Subcutaneous adipose tissue (tissue), 4 donors: ENCODE results near the gene CCDC61. TPM values are rescaled to one million over a fixed set of nuclear protein-coding genes. Genes with fewer than 3 reads are reported as not detected.

Experiments
- total RNA-seq, 4 donors: library from RNA; depleted of rRNA; stranded (reverse); fragments of >200 nt; gene quantifications; one replicate each; pipeline ENCODE4 v1.1.0, GENCODE V29; 2016
- TF ChIP-seq, protein P1 (sequence below): fragments of 450-650 bp; IDR thresholded peaks from one replicate; pipeline ENCODE4 v1.5.1; 2016; ENCODE audit warnings: low read depth, mild to moderate bottlenecking, control low read depth, antibody characterized with exemption, moderate library complexity

CCDC61 gene
- total RNA-seq, 4 donors from 2014 or later, result 2.8 to 12.2 (median 4.5) TPM

DNA sequence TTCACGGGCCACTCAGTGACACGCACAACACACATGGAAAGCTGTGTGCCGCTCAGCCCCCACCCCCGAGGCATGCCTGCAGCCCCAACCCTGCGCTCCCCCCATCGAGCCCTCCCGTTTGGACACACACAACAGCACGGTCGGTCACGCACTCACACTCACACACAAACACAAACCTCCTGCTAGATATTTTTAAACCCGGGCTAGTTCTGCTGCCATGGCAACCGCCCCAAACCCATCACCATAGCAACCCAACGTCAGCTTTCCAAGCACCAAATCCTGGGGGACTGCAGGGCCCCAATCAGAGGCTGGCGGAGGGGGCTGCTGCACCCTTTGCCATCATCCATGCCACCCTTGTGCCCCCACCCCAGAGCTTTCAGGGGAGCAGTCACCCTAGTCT lies 19.1 kb upstream of the CCDC61 start:
- TF ChIP-seq, protein P1, sequence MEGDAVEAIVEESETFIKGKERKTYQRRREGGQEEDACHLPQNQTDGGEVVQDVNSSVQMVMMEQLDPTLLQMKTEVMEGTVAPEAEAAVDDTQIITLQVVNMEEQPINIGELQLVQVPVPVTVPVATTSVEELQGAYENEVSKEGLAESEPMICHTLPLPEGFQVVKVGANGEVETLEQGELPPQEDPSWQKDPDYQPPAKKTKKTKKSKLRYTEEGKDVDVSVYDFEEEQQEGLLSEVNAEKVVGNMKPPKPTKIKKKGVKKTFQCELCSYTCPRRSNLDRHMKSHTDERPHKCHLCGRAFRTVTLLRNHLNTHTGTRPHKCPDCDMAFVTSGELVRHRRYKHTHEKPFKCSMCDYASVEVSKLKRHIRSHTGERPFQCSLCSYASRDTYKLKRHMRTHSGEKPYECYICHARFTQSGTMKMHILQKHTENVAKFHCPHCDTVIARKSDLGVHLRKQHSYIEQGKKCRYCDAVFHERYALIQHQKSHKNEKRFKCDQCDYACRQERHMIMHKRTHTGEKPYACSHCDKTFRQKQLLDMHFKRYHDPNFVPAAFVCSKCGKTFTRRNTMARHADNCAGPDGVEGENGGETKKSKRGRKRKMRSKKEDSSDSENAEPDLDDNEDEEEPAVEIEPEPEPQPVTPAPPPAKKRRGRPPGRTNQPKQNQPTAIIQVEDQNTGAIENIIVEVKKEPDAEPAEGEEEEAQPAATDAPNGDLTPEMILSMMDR, result no peak

DNA sequence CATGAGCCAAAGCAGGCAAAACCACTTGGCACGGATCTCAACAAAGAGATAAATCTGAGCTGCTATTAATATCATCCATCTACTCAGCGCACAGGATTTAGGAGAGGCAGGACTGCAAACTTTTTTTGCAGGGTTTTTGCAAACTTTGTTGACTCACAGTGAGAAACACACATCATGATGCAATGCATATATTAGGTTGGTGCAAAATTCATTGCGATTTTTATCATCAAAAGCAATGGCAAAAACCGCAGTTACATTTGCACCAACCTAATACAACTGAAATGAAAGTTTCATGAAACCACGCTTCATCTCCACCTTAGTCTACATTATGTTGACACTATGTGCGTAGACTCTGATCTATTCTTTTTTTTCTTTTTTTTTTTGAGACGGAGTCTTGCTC lies 17.1 kb upstream of the CCDC61 start:
- TF ChIP-seq, protein P1, result no peak

DNA sequence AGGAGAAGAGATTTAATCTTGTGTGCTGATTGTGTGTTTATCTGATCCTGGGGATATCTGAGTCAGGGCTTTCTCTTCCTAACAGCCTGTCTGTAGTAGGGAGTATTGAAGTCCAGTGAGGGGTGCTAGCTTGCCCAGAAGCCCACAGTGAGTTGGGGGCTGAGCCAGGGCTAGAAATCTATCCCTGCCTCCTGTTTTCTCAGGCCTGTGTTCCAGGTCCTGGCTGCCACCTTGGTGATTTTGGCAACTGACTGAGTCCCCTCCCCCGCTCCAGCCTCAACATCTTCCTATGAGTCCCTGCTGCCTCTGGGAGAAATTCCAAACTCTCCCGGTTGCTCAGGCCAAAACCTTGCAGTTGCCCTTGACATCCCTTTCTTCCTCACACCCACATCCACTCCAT lies 13.9 kb upstream of the CCDC61 start:
- TF ChIP-seq, protein P1, result no peak

DNA sequence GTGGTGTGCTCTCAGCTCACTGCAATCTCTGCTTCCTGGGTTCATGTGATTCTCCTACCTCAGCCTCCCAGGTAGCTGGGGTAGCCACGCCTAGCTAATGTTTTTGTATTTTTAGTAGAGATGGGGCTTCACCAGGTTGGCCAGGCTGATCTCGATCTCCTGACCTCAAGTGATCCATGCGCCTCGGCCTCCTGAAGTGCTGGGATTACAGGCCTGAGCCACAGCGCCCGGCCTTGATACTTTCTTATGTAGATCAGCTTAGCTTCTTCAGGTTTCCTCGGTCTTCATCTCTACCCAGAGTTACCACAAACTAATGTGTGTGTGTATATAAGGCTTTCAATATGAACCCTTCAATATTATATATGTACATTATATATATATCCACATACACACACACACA lies 9.9 kb upstream of the CCDC61 start:
- TF ChIP-seq, protein P1, result no peak

DNA sequence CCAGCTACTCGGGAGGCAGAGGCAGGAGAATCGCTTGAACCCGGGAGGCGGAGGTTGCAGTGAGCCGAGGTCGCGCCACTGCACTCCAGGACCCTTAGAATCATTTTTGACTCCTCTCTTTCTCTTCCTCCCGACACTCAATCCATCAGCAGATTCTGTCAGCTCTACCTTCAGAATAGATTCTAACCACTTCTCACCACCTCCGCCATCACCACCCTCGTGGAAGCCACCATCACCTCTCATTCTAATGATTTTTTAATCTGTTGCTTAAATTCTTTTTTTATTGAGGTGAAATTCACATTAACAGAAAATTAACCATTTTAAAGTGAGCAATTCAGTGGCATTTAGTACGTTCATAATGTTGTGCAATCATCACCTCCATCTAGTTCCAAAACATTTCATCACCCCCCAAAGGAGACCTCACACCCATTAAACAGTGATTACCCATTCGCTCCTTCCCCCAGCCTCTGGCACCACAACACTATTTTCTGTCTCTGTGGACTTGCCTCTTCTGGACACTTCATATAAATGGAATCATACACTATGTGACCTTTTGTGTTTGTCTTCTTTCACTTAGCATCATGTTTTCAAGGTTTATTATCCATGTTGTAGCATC lies 5.0 kb upstream of the CCDC61 start:
- TF ChIP-seq, protein P1, result no peak

DNA sequence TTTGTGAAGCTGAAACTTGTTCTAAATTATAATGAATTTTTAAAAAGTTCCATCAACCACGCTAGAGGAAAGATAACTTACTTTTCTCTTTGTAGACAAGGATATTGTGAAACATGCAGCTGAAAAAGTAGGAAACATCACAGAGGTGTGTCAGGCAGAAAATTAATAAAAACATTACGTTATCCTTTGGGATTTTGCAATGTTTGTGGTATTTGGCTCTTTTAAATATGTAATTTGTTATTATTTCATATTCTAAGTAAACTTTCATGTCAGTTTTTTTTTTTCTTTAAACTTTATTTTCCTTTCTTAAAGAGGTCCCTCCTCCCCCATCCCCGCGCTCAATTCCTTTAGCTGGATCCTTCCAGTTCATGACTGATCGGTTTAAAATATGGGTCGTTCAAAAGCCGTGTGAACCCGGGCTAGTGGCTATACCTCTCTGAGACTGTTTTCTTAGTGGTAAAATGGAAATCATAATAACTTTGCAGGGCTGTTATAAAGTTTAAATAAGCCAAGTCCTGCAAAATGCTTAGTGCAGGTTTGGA lies 740 bp upstream of the CCDC61 start:
- TF ChIP-seq, protein P1, result no peak

DNA sequence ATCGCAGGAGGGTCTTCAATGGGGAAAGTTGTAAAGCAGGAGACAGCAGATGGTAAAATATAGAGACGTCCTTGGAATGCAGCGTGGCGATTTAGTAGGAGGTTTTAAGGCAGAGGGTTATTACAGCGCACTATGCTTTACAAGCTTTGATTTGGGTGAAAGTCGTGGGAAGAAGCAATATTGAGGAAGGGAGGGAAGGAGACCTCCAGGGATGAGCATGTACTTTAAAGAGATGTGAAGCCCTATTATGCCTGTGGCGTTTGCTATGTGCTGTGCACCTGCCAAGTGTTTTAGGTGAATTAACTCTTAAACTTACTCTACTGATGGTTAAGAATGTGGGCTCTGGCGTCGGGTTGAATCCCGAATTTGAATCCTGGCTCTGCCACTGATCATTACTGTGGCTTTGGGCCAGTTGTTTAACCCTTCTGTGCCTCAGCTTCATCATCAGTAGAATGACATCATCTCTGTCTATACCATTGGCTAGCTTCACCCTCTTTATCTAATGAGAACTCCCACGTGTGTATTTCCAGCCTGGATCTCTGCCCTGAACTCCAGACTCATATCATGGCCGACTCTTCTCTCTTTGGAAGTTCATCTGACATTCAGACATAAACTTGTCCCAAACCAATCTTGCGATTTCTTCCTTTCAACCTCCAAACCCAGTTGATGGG lies 583 bp downstream of the CCDC61 start:
- TF ChIP-seq, protein P1, result no peak
